ENCODE measurements around the gene GLCE.

DNA sequence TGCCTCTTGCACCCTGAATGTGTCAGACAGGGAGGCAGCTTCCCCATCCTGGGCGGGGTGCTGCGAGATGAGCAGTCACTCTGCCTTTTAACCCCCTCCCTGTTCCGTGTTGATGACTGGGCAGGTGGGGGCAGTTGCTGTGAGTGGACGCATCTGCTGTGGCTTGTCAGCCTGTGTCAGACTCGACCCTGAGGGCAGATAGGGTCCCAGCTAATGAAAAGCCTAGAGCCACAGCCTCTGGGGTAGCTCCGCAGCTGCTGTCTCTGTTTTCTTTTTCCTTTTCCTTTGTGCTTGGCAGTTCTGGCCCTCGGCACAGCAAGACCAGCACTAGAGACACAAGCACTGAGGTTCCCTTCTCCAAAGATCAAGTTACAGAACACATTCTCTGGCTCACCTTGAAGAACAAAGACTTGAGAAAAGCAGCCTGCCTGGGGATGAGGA is 43.0 kb upstream of the GLCE start:
- TF ChIP-seq, protein P1, sequence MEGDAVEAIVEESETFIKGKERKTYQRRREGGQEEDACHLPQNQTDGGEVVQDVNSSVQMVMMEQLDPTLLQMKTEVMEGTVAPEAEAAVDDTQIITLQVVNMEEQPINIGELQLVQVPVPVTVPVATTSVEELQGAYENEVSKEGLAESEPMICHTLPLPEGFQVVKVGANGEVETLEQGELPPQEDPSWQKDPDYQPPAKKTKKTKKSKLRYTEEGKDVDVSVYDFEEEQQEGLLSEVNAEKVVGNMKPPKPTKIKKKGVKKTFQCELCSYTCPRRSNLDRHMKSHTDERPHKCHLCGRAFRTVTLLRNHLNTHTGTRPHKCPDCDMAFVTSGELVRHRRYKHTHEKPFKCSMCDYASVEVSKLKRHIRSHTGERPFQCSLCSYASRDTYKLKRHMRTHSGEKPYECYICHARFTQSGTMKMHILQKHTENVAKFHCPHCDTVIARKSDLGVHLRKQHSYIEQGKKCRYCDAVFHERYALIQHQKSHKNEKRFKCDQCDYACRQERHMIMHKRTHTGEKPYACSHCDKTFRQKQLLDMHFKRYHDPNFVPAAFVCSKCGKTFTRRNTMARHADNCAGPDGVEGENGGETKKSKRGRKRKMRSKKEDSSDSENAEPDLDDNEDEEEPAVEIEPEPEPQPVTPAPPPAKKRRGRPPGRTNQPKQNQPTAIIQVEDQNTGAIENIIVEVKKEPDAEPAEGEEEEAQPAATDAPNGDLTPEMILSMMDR (IDR thresholded peaks at IDR 0.05 in 4 of 5, conservative IDR thresholded peaks at IDR 0.05 in 1 of 5): no peak
- no peak for TF ChIP-seq POLR2A (IDR thresholded peaks at IDR 0.05)
